Esophagus muscularis mucosa (tissue), 4 donors: ENCODE data around the gene AAK1. TPM values are rescaled to one million over a fixed set of nuclear protein-coding genes. Genes with fewer than 3 reads are reported as not detected.

Source experiments
- DNase-seq: peaks from one replicate; pipeline ENCODE4 v3.0.0-alpha.2; 2017; ENCODE audit errors: extremely low spot score
- H3K27ac ChIP-seq, 4 donors: fragments of 200-600 bp; sonication (generic); replicated peaks in 1 of 4; 1 replicate in 3 of 4; 2 replicates in 1 of 4; pipeline ENCODE4 v1.5.1; 2016 to 2019; ENCODE audit warnings: mild to moderate bottlenecking in 1 of 4
- H3K27me3 ChIP-seq, 4 donors: fragments of 200-600 bp; sonication (generic); one replicate each; pipeline versions ENCODE4 v1.5.1 to v1.6.0; 2016 to 2019
- H3K36me3 ChIP-seq, 4 donors: fragments of 200-600 bp; sonication (generic); one replicate each; pipeline ENCODE4 v1.5.1; 2016 to 2019
- H3K4me1 ChIP-seq, 4 donors: fragments of 200-600 bp; sonication (generic); one replicate each; pipeline ENCODE4 v1.5.1; 2016 to 2019
- H3K4me3 ChIP-seq, 4 donors: fragments of 200-600 bp; sonication (generic); 1 replicate in 2 of 4; 2 replicates in 2 of 4; pipeline ENCODE4 v1.5.1; 2016 to 2019; ENCODE audit warnings: mild to moderate bottlenecking in 4 of 4, moderate library complexity in 1 of 4
- H3K9me3 ChIP-seq, 4 donors: fragments of 200-600 bp; sonication (generic); 1 replicate in 3 of 4; 2 replicates in 1 of 4; pipeline ENCODE4 v1.5.1; 2016 to 2019
- CTCF ChIP-seq, 3 experiments: fragments of 200-600 bp in 2 of 3; fragments of 450-650 bp in 1 of 3; sonication (generic) in 2 of 3; IDR thresholded peaks; one replicate each; pipeline ENCODE4 v1.5.1; 2017 to 2019; ENCODE audit warnings: antibody characterized with exemption in 3 of 3, mild to moderate bottlenecking in 2 of 3, moderate library complexity in 1 of 3
- EP300 ChIP-seq: sonication (generic); formaldehyde crosslinking; IDR thresholded peaks from one replicate; pipeline ENCODE4 v1.6.1; 2017; ENCODE audit warnings: antibody characterized with exemption
- POLR2A ChIP-seq: fragments of 450-650 bp; IDR thresholded peaks from one replicate; pipeline ENCODE4 v1.6.1; 2017; ENCODE audit warnings: antibody characterized with exemption, moderate library complexity, mild to moderate bottlenecking, low read depth
- POLR2AphosphoS5 ChIP-seq, 2 donors: sonication (generic); formaldehyde crosslinking; IDR thresholded peaks; one replicate each; pipeline ENCODE4 v1.6.1; 2017; ENCODE audit warnings: antibody characterized with exemption in 2 of 2
- WGBS: methylation state at CpG from one replicate; pipeline ENCODE4 v1.1.5; 2018; 5-methylcytosine and 5-hydroxymethylcytosine counted together
- intact Hi-C: fragments of 100-400 bp; cut with DNase I; formaldehyde crosslinking; loops from one replicate; pipeline ENCODE4 v1.15.1; 2023
- total RNA-seq, 4 donors: library from RNA; depleted of rRNA; stranded (reverse); fragments of >200 nt; gene quantifications; one replicate each; pipeline versions ENCODE4 v1.1.0 to v1.2.1, GENCODE V29; 2016

The AAK1 gene
- total RNA-seq, 4 donors from 2014 or later: 27.8 to 53.2 (median 41.9) TPM

GRCh38 chr2:69546646-69547045 lies 96.9 kb downstream of the AAK1 start:
- 100% methylated on average over 1 of the region's 1 CpG for WGBS
- Histone ChIP-seq H3K9me3 (peaks cover 0 to 5% (median 2%) of the 10 kb centered on the region in 4 donors), H3K27me3 (no peaks in the 10 kb centered on the region), H3K4me3 (no peak overlapping the region), H3K4me1 (peaks cover 0 to 18% (median 3%) of the 10 kb centered on the region in 4 donors), H3K27ac (no peak overlapping the region), H3K36me3 (peaks cover 0 to 24% (median 12%) of the 10 kb centered on the region in 4 donors)
- intact Hi-C loops: no loop called here
- DNase-seq: no peak
- no peak for TF ChIP-seq CTCF (IDR thresholded peaks at IDR 0.05)
- TF ChIP-seq EP300: no peak
- TF ChIP-seq POLR2A: no peak
- TF ChIP-seq POLR2AphosphoS5 (IDR thresholded peaks at IDR 0.05): no peak

GRCh38 chr2:69545477-69545932 lies 98.0 kb downstream of the AAK1 start:
- Histone ChIP-seq H3K36me3 (peaks cover 0 to 30% (median 18%) of the 10 kb centered on the region in 4 donors), H3K4me3 (no peak overlapping the region), H3K9me3 (peaks cover 0 to 5% (median 2%) of the 10 kb centered on the region in 4 donors), H3K27ac (no peak overlapping the region), H3K4me1 (peaks cover 0 to 18% (median 3%) of the 10 kb centered on the region in 4 donors), H3K27me3 (no peaks in the 10 kb centered on the region)
- WGBS: 78% methylated on average over 2 of the region's 2 CpGs
- DNase-seq: no peak
- TF ChIP-seq EP300: no peak
- TF ChIP-seq POLR2AphosphoS5 (IDR thresholded peaks at IDR 0.05): no peak
- no peak for TF ChIP-seq CTCF (IDR thresholded peaks at IDR 0.05)
- no peak for TF ChIP-seq POLR2A
- intact Hi-C loops: no loop called here

- 69% methylated on average over 1 of the region's 1 CpG for WGBS
- TF ChIP-seq POLR2AphosphoS5 (IDR thresholded peaks at IDR 0.05) (no peak), EP300 (no peak), CTCF (IDR thresholded peaks at IDR 0.05) (no peak), POLR2A (no peak)
- peaks cover 0 to 18% (median 3%) of the 10 kb centered on the region in 4 donors for H3K4me1 ChIP-seq
- intact Hi-C loops: no loop called here
- H3K27me3 ChIP-seq: no peaks in the 10 kb centered on the region
- no peak overlapping the region for H3K27ac ChIP-seq
- H3K9me3 ChIP-seq: peaks cover 0 to 5% (median 2%) of the 10 kb centered on the region in 4 donors
- peaks cover 0 to 35% (median 18%) of the 10 kb centered on the region in 4 donors for H3K36me3 ChIP-seq
- H3K4me3 ChIP-seq: no peak overlapping the region
- DNase-seq: no peak
Observed at GRCh38 chr2:69544951-69545350, 98.6 kb downstream of the AAK1 start.

- DNase-seq: no peak
- no peak for TF ChIP-seq EP300
- intact Hi-C loops: no loop called here
- Histone ChIP-seq H3K4me3 (no peak overlapping the region), H3K9me3 (no peaks in the 10 kb centered on the region), H3K4me1 (peaks cover 0 to 9% (median 8%) of the 10 kb centered on the region in 4 donors), H3K27ac (no peak overlapping the region), H3K36me3 (peaks cover 11 to 66% (median 34%) of the 10 kb centered on the region in 4 donors), H3K27me3 (no peaks in the 10 kb centered on the region)
Observed at GRCh38 chr2:69539549-69539908, 104.0 kb downstream of the AAK1 start.

GRCh38 chr2:69538872-69539548 lies 104.5 kb downstream of the AAK1 start:
- 88% methylated on average over 7 of the region's 7 CpGs for WGBS
- TF ChIP-seq POLR2A (no peak), CTCF (IDR thresholded peaks at IDR 0.05) (no peak), POLR2AphosphoS5 (IDR thresholded peaks at IDR 0.05) (no peak), EP300 (no peak)
- H3K9me3 ChIP-seq: peaks cover 0 to 1% (median 0%) of the 10 kb centered on the region in 4 donors
- H3K27ac ChIP-seq: no peak overlapping the region
- intact Hi-C loops: no loop called here
- no peak for DNase-seq
- H3K4me3 ChIP-seq: no peak overlapping the region
- peaks cover 0 to 9% (median 8%) of the 10 kb centered on the region in 4 donors for H3K4me1 ChIP-seq
- H3K27me3 ChIP-seq: no peaks in the 10 kb centered on the region
- peaks cover 12 to 65% (median 36%) of the 10 kb centered on the region in 4 donors for H3K36me3 ChIP-seq
